Measurements from ENCODE around the gene PRRT3.

- TF ChIP-seq JUNB (IDR thresholded peaks at IDR 0.05; ENCODE audit: unreplicated experiment) = no peak
- TF ChIP-seq CTCF (conservative IDR thresholded peaks at IDR 0.05; ENCODE audit: low read depth in 2 of 2) = no peak
- no peak for TF ChIP-seq CREB1 (CRISPR knock-in tag; IDR thresholded peaks at IDR 0.05; ENCODE audit: low read depth)
These were observed 48.3 kb downstream of the PRRT3 start for GRCh38 chr3:9903904-9904303.
